Stomach (tissue), 4 donors: ENCODE data around the gene RPL13A.
A peak's percentile ranks its signal among the peaks of the same experiment; 100 is the strongest.

Source experiments
- POLR2A ChIP-seq, 4 donors: fragments of 450-650 bp; IDR thresholded peaks; one replicate each; pipeline ENCODE4 v1.6.1; 2016; ENCODE audit warnings: antibody characterized with exemption in 4 of 4, control low read depth in 2 of 4, mild to moderate bottlenecking in 1 of 4, moderate library complexity in 1 of 4
- POLR2AphosphoS5 ChIP-seq, 3 donors: sonication (generic); formaldehyde crosslinking; IDR thresholded peaks; one replicate each; pipeline ENCODE4 v1.6.1; 2016; ENCODE audit warnings: antibody characterized with exemption in 3 of 3
- TF ChIP-seq, protein P1 (sequence below), 7 experiments: fragments of 450-650 bp in 4 of 7; fragments of 200-600 bp in 3 of 7; sonication (generic) in 3 of 7; IDR thresholded peaks; one replicate each; pipeline ENCODE4 v1.5.1; 2016 to 2019; ENCODE audit warnings: antibody characterized with exemption in 7 of 7, control low read depth in 2 of 7, mild to moderate bottlenecking in 1 of 7

- TF ChIP-seq POLR2AphosphoS5 (IDR thresholded peaks at IDR 0.05) = peak in 1 of 3 donors; percentile 42
- TF ChIP-seq, protein P1, sequence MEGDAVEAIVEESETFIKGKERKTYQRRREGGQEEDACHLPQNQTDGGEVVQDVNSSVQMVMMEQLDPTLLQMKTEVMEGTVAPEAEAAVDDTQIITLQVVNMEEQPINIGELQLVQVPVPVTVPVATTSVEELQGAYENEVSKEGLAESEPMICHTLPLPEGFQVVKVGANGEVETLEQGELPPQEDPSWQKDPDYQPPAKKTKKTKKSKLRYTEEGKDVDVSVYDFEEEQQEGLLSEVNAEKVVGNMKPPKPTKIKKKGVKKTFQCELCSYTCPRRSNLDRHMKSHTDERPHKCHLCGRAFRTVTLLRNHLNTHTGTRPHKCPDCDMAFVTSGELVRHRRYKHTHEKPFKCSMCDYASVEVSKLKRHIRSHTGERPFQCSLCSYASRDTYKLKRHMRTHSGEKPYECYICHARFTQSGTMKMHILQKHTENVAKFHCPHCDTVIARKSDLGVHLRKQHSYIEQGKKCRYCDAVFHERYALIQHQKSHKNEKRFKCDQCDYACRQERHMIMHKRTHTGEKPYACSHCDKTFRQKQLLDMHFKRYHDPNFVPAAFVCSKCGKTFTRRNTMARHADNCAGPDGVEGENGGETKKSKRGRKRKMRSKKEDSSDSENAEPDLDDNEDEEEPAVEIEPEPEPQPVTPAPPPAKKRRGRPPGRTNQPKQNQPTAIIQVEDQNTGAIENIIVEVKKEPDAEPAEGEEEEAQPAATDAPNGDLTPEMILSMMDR (IDR thresholded peaks at IDR 0.05) = no peak
- no peak for TF ChIP-seq POLR2A (IDR thresholded peaks at IDR 0.05)
These were observed 33.4 kb downstream of the RPL13A start for GRCh38 chr19:49520705-49521319.
